Transverse colon (tissue), 4 donors: ENCODE data around the gene COL4A1.

Experiments used
- CTCF ChIP-seq, 5 experiments: fragments of 200-600 bp in 3 of 5; fragments of 450-650 bp in 2 of 5; sonication (generic) in 3 of 5; IDR thresholded peaks; 1 replicate in 2 of 5; 2 replicates in 3 of 5; pipeline ENCODE4 v1.5.1; 2016 to 2017; ENCODE audit warnings: antibody characterized with exemption in 5 of 5, inconsistent platforms in 3 of 5, mild to moderate bottlenecking in 2 of 5, moderate library complexity in 1 of 5
- POLR2AphosphoS5 ChIP-seq, 3 donors: sonication (generic); formaldehyde crosslinking; IDR thresholded peaks; one replicate each; pipeline ENCODE4 v1.6.1; 2016; ENCODE audit warnings: antibody characterized with exemption in 3 of 3

- TF ChIP-seq POLR2AphosphoS5 (IDR thresholded peaks at IDR 0.05) (no peak), CTCF (IDR thresholded peaks at IDR 0.05) (no peak)
These were observed 188.9 kb downstream of the COL4A1 start for GRCh38 chr13:110118106-110118505.
